Measurements from ENCODE around the gene CDSN.

GRCh38 chr6:31068669-31069340 lies 51.4 kb downstream of the CDSN start:
- TF ChIP-seq, protein P1, sequence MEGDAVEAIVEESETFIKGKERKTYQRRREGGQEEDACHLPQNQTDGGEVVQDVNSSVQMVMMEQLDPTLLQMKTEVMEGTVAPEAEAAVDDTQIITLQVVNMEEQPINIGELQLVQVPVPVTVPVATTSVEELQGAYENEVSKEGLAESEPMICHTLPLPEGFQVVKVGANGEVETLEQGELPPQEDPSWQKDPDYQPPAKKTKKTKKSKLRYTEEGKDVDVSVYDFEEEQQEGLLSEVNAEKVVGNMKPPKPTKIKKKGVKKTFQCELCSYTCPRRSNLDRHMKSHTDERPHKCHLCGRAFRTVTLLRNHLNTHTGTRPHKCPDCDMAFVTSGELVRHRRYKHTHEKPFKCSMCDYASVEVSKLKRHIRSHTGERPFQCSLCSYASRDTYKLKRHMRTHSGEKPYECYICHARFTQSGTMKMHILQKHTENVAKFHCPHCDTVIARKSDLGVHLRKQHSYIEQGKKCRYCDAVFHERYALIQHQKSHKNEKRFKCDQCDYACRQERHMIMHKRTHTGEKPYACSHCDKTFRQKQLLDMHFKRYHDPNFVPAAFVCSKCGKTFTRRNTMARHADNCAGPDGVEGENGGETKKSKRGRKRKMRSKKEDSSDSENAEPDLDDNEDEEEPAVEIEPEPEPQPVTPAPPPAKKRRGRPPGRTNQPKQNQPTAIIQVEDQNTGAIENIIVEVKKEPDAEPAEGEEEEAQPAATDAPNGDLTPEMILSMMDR (IDR thresholded peaks at IDR 0.05; ENCODE audit: insufficient read depth, low read length) = peak; percentile 98
- TF ChIP-seq POLR2AphosphoS5 (IDR thresholded peaks at IDR 0.05; ENCODE audit: low read depth) = no peak
